ENCODE data around the gene FAM20C. TPM values are rescaled to one million over a fixed set of nuclear protein-coding genes. Genes with fewer than 3 reads are reported as not detected.

FAM20C gene
- total and polyA plus RNA-seq, 2 of the 8 experiments (the other 6 are each of a cell fraction or from before 2014, with no cell fraction given), result 9.5 to 34.8 TPM

DNA sequence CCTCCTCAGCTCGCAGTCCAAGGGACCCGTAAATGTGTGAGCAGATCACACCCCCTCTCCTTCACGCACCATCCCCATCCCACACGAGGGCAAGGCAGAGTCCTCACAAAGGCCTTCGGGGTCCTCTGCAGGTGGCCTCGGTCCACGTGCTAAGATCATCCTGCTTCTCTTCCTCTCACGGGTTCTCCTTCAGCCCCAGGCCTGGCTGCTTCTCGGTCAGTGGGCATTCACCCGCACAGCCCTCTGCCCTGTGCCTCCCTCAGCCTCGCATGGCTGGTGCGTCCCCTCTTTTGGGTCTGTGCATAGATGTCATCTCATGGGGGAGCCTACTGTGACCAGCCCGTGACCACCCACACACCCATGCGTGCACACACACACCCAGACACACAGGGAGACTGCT is 80.3 kb downstream of the FAM20C start (continued):
- TF ChIP-seq, protein P1, sequence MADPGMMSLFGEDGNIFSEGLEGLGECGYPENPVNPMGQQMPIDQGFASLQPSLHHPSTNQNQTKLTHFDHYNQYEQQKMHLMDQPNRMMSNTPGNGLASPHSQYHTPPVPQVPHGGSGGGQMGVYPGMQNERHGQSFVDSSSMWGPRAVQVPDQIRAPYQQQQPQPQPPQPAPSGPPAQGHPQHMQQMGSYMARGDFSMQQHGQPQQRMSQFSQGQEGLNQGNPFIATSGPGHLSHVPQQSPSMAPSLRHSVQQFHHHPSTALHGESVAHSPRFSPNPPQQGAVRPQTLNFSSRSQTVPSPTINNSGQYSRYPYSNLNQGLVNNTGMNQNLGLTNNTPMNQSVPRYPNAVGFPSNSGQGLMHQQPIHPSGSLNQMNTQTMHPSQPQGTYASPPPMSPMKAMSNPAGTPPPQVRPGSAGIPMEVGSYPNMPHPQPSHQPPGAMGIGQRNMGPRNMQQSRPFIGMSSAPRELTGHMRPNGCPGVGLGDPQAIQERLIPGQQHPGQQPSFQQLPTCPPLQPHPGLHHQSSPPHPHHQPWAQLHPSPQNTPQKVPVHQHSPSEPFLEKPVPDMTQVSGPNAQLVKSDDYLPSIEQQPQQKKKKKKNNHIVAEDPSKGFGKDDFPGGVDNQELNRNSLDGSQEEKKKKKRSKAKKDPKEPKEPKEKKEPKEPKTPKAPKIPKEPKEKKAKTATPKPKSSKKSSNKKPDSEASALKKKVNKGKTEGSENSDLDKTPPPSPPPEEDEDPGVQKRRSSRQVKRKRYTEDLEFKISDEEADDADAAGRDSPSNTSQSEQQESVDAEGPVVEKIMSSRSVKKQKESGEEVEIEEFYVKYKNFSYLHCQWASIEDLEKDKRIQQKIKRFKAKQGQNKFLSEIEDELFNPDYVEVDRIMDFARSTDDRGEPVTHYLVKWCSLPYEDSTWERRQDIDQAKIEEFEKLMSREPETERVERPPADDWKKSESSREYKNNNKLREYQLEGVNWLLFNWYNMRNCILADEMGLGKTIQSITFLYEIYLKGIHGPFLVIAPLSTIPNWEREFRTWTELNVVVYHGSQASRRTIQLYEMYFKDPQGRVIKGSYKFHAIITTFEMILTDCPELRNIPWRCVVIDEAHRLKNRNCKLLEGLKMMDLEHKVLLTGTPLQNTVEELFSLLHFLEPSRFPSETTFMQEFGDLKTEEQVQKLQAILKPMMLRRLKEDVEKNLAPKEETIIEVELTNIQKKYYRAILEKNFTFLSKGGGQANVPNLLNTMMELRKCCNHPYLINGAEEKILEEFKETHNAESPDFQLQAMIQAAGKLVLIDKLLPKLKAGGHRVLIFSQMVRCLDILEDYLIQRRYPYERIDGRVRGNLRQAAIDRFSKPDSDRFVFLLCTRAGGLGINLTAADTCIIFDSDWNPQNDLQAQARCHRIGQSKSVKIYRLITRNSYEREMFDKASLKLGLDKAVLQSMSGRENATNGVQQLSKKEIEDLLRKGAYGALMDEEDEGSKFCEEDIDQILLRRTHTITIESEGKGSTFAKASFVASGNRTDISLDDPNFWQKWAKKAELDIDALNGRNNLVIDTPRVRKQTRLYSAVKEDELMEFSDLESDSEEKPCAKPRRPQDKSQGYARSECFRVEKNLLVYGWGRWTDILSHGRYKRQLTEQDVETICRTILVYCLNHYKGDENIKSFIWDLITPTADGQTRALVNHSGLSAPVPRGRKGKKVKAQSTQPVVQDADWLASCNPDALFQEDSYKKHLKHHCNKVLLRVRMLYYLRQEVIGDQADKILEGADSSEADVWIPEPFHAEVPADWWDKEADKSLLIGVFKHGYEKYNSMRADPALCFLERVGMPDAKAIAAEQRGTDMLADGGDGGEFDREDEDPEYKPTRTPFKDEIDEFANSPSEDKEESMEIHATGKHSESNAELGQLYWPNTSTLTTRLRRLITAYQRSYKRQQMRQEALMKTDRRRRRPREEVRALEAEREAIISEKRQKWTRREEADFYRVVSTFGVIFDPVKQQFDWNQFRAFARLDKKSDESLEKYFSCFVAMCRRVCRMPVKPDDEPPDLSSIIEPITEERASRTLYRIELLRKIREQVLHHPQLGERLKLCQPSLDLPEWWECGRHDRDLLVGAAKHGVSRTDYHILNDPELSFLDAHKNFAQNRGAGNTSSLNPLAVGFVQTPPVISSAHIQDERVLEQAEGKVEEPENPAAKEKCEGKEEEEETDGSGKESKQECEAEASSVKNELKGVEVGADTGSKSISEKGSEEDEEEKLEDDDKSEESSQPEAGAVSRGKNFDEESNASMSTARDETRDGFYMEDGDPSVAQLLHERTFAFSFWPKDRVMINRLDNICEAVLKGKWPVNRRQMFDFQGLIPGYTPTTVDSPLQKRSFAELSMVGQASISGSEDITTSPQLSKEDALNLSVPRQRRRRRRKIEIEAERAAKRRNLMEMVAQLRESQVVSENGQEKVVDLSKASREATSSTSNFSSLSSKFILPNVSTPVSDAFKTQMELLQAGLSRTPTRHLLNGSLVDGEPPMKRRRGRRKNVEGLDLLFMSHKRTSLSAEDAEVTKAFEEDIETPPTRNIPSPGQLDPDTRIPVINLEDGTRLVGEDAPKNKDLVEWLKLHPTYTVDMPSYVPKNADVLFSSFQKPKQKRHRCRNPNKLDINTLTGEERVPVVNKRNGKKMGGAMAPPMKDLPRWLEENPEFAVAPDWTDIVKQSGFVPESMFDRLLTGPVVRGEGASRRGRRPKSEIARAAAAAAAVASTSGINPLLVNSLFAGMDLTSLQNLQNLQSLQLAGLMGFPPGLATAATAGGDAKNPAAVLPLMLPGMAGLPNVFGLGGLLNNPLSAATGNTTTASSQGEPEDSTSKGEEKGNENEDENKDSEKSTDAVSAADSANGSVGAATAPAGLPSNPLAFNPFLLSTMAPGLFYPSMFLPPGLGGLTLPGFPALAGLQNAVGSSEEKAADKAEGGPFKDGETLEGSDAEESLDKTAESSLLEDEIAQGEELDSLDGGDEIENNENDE (IDR thresholded peaks at IDR 0.05; ENCODE audit: insufficient replicate concordance, low read length), result no peak
- TF ChIP-seq CHD2 (IDR thresholded peaks at IDR 0.05; ENCODE audit: low read length), result no peak
- TF ChIP-seq GABPA (IDR thresholded peaks at IDR 0.05; ENCODE audit: borderline replicate concordance, insufficient read depth, low read length), result no peak
- TF ChIP-seq, protein P2, sequence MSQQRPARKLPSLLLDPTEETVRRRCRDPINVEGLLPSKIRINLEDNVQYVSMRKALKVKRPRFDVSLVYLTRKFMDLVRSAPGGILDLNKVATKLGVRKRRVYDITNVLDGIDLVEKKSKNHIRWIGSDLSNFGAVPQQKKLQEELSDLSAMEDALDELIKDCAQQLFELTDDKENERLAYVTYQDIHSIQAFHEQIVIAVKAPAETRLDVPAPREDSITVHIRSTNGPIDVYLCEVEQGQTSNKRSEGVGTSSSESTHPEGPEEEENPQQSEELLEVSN (IDR thresholded peaks at IDR 0.05), result no peak
